ENCODE data around the gene CXCL6.

Gene CXCL6

DNA sequence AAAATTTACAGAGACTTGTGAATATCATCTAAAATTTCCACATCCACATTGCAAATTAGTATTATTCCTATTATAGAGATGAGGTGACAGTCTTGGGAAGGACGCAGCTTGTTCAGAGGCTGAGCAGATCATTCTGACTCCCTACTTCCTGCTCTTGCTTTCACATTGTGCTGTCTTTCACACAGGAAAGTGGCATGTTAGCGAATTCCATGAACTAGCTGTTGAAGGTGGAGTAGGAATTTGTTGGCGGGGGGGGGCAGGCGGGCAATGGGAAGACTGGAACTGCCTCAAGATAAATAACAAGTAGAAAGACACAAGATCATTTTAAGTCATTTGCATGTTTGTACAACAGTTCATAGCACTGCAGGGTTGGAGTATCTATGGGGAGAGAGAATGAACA, 18.9 kb downstream of the CXCL6 start:
- TF ChIP-seq, protein P1, sequence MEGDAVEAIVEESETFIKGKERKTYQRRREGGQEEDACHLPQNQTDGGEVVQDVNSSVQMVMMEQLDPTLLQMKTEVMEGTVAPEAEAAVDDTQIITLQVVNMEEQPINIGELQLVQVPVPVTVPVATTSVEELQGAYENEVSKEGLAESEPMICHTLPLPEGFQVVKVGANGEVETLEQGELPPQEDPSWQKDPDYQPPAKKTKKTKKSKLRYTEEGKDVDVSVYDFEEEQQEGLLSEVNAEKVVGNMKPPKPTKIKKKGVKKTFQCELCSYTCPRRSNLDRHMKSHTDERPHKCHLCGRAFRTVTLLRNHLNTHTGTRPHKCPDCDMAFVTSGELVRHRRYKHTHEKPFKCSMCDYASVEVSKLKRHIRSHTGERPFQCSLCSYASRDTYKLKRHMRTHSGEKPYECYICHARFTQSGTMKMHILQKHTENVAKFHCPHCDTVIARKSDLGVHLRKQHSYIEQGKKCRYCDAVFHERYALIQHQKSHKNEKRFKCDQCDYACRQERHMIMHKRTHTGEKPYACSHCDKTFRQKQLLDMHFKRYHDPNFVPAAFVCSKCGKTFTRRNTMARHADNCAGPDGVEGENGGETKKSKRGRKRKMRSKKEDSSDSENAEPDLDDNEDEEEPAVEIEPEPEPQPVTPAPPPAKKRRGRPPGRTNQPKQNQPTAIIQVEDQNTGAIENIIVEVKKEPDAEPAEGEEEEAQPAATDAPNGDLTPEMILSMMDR (IDR thresholded peaks at IDR 0.05), result no peak
- no peak overlapping the region for H3K4me3 ChIP-seq
- H3K27ac ChIP-seq, result no peak overlapping the region
- DNase-seq (ENCODE audit: low spot score), result no peak

DNA sequence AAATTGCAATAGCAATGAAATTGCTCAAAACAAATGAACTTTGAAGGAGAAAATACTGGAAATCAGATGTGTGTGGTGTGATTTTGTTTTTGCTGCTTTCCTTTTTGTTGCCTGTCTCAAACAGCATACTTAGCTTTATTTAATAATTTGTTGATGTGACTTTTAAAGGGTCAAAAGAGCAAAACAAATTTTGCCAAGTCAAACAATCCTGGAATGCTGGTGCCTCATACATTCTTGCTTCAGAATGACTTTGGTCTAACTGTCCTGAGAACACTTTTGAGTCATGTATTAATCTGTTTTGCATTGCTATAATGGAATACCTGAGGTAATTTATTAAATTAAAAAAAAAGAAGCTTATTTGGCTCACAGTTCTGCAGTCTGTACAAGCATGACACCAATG, 20.0 kb downstream of the CXCL6 start:
- Histone ChIP-seq H3K4me3 (no peak overlapping the region), H3K27ac (no peak overlapping the region)
- TF ChIP-seq, protein P1 (IDR thresholded peaks at IDR 0.05), result no peak
- no peak for DNase-seq (ENCODE audit: low spot score)

DNA sequence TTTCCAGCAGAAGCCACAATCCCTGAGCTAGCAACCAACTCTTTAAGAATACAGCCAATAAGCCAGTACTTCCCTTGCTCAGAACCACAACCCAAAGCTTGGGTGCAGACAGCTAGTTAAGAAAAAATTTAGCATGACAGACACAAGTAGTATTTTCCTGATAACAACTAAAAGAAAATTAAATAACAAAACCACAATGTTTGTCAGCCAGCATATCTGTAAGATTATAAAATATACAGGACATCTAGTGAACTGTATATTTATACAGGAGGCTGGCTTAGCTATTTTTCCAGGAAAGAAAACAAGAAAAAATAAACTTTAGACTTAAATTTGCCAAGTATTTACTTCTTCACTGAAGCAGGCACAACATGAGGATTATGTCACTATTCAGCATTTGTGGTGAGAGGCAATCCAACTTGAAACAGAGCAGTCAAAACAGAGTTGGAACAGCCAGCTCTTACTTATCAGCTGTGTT, 23.2 kb downstream of the CXCL6 start:
- no peak for DNase-seq (ENCODE audit: low spot score)
- Histone ChIP-seq H3K4me3 (no peak overlapping the region), H3K27ac (no peak overlapping the region)
- TF ChIP-seq, protein P1 (IDR thresholded peaks at IDR 0.05), result no peak

DNA sequence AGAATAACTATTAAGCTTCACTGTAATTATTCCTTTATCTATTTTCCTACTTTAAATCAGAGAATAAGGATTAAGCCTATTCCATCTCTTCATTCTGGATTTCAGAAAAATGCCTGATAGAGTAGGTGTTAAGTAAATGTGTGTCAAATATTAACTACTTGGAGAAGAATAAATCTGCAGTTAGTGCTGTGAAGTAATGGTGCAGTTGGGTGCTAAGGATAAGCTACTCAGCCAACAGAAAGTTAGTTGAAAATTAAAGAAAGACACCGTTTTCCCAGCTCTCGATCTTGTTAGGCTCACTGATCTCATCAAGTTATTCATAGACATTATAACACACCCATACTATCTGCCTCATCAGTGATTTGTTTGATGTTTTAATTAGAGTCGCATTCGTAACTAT, 23.7 kb downstream of the CXCL6 start:
- no peak overlapping the region for H3K27ac ChIP-seq
- TF ChIP-seq, protein P1 (IDR thresholded peaks at IDR 0.05), result no peak

DNA sequence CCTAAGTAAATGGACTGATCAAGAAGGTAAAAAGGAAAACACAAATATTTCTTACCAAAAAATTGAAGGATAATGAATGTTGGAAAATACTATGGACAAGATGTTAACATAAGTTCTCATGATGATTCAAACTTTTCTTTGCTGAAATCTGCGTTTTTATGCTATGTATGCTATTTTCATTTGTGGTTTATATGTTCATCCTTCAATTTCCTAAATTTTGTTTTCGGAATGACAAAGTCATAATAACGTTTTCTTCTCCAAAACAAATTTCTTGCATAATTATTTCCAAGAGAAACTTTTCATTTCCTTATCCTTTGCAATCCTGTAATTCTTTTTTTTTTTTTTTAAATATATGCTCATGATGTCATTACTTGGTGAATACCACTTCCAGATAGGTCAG, 24.4 kb downstream of the CXCL6 start:
- Histone ChIP-seq H3K4me3 (no peak overlapping the region), H3K27ac (no peak overlapping the region)
- TF ChIP-seq, protein P1 (IDR thresholded peaks at IDR 0.05), result no peak
- no peak for DNase-seq (ENCODE audit: low spot score)

More for the DNA sequence above, 23.7 kb downstream of the CXCL6 start:
- H3K4me3 ChIP-seq, result no peak overlapping the region
- DNase-seq (ENCODE audit: low spot score), result no peak

DNA sequence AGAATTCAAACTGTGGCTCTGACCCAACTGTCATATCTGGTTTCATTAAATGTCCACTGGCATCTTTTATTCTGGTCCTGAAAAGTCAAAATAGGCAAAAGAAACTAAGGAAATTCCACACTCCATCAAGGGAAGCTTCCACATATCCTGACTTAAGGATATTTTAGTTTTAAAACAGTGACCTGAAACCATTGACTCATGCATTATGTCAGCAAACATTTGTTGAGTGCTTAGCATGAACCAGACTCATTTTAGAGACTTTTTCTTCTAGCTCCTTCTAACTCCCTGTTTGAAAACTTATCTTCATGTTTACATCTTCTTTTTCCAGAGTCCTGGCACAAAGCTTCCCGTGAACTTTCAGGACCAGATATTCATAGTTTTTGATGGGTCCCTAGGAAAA, 25.8 kb downstream of the CXCL6 start:
- TF ChIP-seq, protein P1 (IDR thresholded peaks at IDR 0.05), result no peak
- no peak for DNase-seq (ENCODE audit: low spot score)
- Histone ChIP-seq H3K27ac (no peak overlapping the region), H3K4me3 (no peak overlapping the region)

DNA sequence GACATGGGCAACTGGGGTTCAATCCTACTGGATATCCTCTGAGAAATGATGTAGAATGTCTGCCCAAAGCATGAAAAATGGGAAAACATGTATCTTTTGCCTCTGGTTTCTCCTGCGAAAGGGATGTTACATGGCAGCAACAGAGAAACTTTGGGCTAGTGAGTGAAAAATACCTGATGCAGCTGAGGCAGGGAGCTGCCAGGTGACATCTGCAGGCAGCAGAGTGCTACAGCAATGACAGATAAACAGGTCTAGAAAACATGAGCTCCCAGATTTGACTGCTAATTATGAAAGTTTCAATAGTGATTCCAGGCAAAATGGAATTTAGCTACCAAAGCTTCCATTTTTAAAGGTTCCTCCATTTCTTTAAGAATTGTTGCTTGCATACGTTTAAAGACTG, 27.9 kb downstream of the CXCL6 start:
- TF ChIP-seq, protein P1 (IDR thresholded peaks at IDR 0.05), result no peak
- no peak for DNase-seq (ENCODE audit: low spot score)
- no peak overlapping the region for H3K27ac ChIP-seq

More for the DNA sequence above, 27.9 kb downstream of the CXCL6 start:
- no peak overlapping the region for H3K4me3 ChIP-seq
